Measurements from ENCODE around the gene SUGCT. TPM values are rescaled to one million over a fixed set of nuclear protein-coding genes. Genes with fewer than 3 reads are reported as not detected.

The SUGCT gene
- total and polyA plus RNA-seq, 2 of the 8 experiments (the other 6 are each of a cell fraction or from before 2014, with no cell fraction given) = 2.8 to 5.4 TPM

GRCh38 chr7:40520986-40521738 lies 386.4 kb downstream of the SUGCT start:
- 78% methylated on average over 7 of the region's 7 CpGs; no CpG with 5 or more reads in 1 of the 2 experiments for WGBS, 2 experiments (ENCODE audit: extremely low coverage in 1 of 2, insufficient coverage in 1 of 2, insufficient read length in 1 of 2, insufficient replicate concordance in 2 of 2, low coverage in 1 of 2, low lambda C conversion rate in 2 of 2, missing lambda C conversion rate in 1 of 2)
- H4K91ac ChIP-seq (replicated peaks; ENCODE audit: insufficient read length, low read length) = no peak overlapping the region
- H3K79me2 ChIP-seq (ENCODE audit: control insufficient read depth in 1 of 2, insufficient read depth in 2 of 2, low read length in 2 of 2) = no peaks in the 10 kb centered on the region
- POLR2A ChIA-PET (ENCODE audit: partially characterized antibody) = no interaction called here
- no peak for TF ChIP-seq POLR2A (IDR thresholded peaks at IDR 0.05; ENCODE audit: control extremely low read depth in 1 of 2, low read depth in 2 of 2, low read length in 2 of 2)
- H2BK5ac ChIP-seq (ENCODE audit: low read depth, low read length) = no peak overlapping the region
- H2BK120ac ChIP-seq (replicated peaks; ENCODE audit: low read depth, low read length) = no peak overlapping the region
- no peak overlapping the region for H3K18ac ChIP-seq (ENCODE audit: extremely low read depth, low read length)
- H3K56ac ChIP-seq (replicated peaks; ENCODE audit: insufficient read length, low read depth, low read length) = no peak overlapping the region
- H3K23ac ChIP-seq (ENCODE audit: insufficient read length) = no peak overlapping the region
- no peak for DNase-seq (ENCODE audit: low read depth in 1 of 2, low spot score in 2 of 2)
- no peaks in the 10 kb centered on the region for H4K20me1 ChIP-seq (replicated peaks in 1 of 2; ENCODE audit: control insufficient read depth in 1 of 2, insufficient read depth in 2 of 2, low read length in 2 of 2)
- H3K27ac ChIP-seq (ENCODE audit: low read depth, low read length) = no peak overlapping the region
- H3K14ac ChIP-seq (ENCODE audit: insufficient read length) = no peak overlapping the region
- no peaks in the 10 kb centered on the region for H3K27me3 ChIP-seq (replicated peaks in 1 of 4; ENCODE audit: control insufficient read depth in 3 of 4, extremely low read depth in 1 of 4, insufficient read depth in 3 of 4, low read length in 3 of 4)
- no peaks in the 10 kb centered on the region for H3K23me2 ChIP-seq (ENCODE audit: low read depth, low read length)
- no peak overlapping the region for H3K4me3 ChIP-seq (ENCODE audit: extremely low read depth in 1 of 4, insufficient read depth in 2 of 4, low read depth in 3 of 4, low read length in 4 of 4)
- FAIRE-seq = no peak
- no peak overlapping the region for H3K4me2 ChIP-seq (ENCODE audit: insufficient read depth in 1 of 2, low read depth in 2 of 2, low read length in 2 of 2)
- no peak overlapping the region for H2BK12ac ChIP-seq (ENCODE audit: low read depth, low read length)
- no peaks in the 10 kb centered on the region for H3K4me1 ChIP-seq (replicated peaks in 1 of 4; ENCODE audit: control insufficient read depth in 3 of 4, insufficient read depth in 4 of 4, low read length in 3 of 4)
- H2BK20ac ChIP-seq (ENCODE audit: low read length) = no peak overlapping the region
- no peak overlapping the region for H3K4ac ChIP-seq (replicated peaks; ENCODE audit: insufficient read length, low read depth, low read length)
- H2AK5ac ChIP-seq (ENCODE audit: low read depth, low read length) = no peak overlapping the region
- H4K8ac ChIP-seq (ENCODE audit: extremely low read depth, insufficient read depth, low read length) = no peak overlapping the region
- H4K5ac ChIP-seq (ENCODE audit: insufficient read length, low read depth, low read length) = no peak overlapping the region
- no peaks in the 10 kb centered on the region for H3K36me3 ChIP-seq (ENCODE audit: control insufficient read depth in 2 of 4, insufficient read depth in 4 of 4, low read length in 3 of 4)
- CTCF ChIA-PET (ENCODE audit: partially characterized antibody) = interaction anchor here (1.3 kb wide), 1 partner anchor 13 kb away, joined by 4 read pairs; no protein-coding TSS in a partner anchor
- no peaks in the 10 kb centered on the region for H3K79me1 ChIP-seq (ENCODE audit: low read depth, low read length)
- H2BK15ac ChIP-seq (ENCODE audit: low read length) = no peak overlapping the region
- H3K9ac ChIP-seq (replicated peaks in 1 of 4; ENCODE audit: extremely low read depth in 1 of 4, low read depth in 3 of 4, low read length in 3 of 4) = no peak overlapping the region
- H2AFZ ChIP-seq (ENCODE audit: low read length) = no peak overlapping the region
- H3K9me3 ChIP-seq (ENCODE audit: insufficient read depth in 2 of 2, low read depth in 1 of 2, low read length in 1 of 2) = no peaks in the 10 kb centered on the region
